ENCODE data around the gene C19orf25.
"Not testable (repeated sequence)": the region's sequence is repeated elsewhere in the genome, so short reads cannot be mapped to it uniquely, and the experiment has no call there.

The C19orf25 gene

GRCh38 chr19:1505991-1506881 is 27.2 kb upstream of the C19orf25 start:
- Mint-ChIP-seq H3K9me3 (no peaks in the 10 kb centered on the region), H3K4me1 (peaks cover 47% of the 10 kb centered on the region), H3K27ac (no peak overlapping the region), H3K27me3 (peaks cover 55% of the 10 kb centered on the region), H3K4me3 (no peak overlapping the region)
- DNase-seq (no peak), ATAC-seq (no peak)

- Mint-ChIP-seq H3K27me3 (peaks cover 43% of the 10 kb centered on the region), H3K9me3 (no peaks in the 10 kb centered on the region), H3K4me1 (peaks cover 39% of the 10 kb centered on the region), H3K27ac (no peak overlapping the region), H3K4me3 (no peak overlapping the region)
- no peak for ATAC-seq
- DNase-seq: no peak
Observed at GRCh38 chr19:1505012-1505411, 26.0 kb upstream of the C19orf25 start.

GRCh38 chr19:1503925-1504773 is 25.1 kb upstream of the C19orf25 start:
- H3K27ac Mint-ChIP-seq: no peak overlapping the region
- no peak overlapping the region for H3K4me3 Mint-ChIP-seq
- peaks cover 35% of the 10 kb centered on the region for H3K4me1 Mint-ChIP-seq
- DNase-seq: no peak
- no peak for ATAC-seq
- no peaks in the 10 kb centered on the region for H3K9me3 Mint-ChIP-seq
- peaks cover 36% of the 10 kb centered on the region for H3K27me3 Mint-ChIP-seq

GRCh38 chr19:1503089-1503924 is 24.3 kb upstream of the C19orf25 start:
- DNase-seq (peak; percentile 74 to 80), ATAC-seq (peak; percentile 58)
- peaks cover 36% of the 10 kb centered on the region for H3K27me3 Mint-ChIP-seq
- H3K27ac Mint-ChIP-seq: peak overlapping the region in 1 of 2 donors; percentile 48
- H3K4me1 Mint-ChIP-seq: peaks cover 29% of the 10 kb centered on the region
- H3K9me3 Mint-ChIP-seq: no peaks in the 10 kb centered on the region
- H3K4me3 Mint-ChIP-seq: peak overlapping the region; percentile 38 to 71

DNA sequence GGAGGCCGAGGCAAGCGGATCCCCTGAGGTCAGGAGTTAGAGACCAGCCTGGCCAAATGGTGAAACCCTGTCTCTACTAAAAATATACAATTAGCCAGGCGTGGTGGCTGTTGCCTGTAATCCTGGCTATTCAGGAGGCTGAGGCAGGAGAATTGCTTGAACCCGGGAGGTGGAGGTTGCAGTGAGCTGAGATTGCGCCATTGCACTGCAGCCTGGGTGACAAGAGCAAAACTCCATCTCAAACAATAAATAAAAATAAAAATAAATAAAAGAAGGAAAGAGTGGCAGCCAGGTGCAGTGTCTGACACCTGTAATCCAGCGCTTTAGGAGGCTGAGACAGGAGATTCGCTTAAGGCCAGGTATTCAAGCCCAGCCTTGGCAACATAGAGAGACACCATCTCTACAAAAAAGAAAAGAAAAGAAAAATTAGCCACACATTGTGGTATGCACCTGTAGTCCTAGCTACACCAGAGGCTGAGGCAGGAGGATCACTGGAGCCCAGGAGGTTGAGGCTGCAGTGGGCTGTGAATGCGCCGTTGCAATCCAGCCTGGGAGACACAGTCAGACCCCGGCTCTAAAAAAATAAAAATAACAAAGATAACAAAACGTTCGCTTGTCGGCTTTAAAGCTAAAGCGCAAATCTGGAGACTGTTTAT is 23.5 kb upstream of the C19orf25 start:
- DNase-seq (no peak), ATAC-seq (no peak)
- H3K4me1 Mint-ChIP-seq: peaks cover 21% of the 10 kb centered on the region
- peak overlapping the region in 1 of 2 donors; percentile 48 for H3K27ac Mint-ChIP-seq
- no peaks in the 10 kb centered on the region for H3K9me3 Mint-ChIP-seq
- H3K4me3 Mint-ChIP-seq: peak overlapping the region; percentile 38 to 71
- peaks cover 36% of the 10 kb centered on the region for H3K27me3 Mint-ChIP-seq

DNA sequence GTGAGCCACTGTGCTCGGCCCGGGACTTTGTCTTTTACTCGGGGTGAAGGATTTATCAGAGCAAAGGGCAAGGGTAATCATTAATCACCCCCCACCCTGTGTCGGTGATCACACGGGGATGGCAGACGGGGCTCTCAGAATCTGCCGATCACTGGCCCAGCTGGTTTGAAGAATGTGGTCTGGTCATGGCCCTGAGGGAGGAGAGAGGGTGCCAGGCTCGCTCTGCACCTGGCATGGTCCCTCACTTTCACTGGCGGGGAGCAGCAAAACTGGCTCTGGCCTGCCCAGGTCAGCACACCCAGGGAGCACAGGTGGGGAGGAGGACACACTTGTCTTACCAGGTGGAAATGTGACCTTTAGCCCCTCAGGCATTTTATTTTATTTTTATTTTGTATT is 22.2 kb upstream of the C19orf25 start:
- Mint-ChIP-seq H3K4me1 (peaks cover 15% of the 10 kb centered on the region), H3K9me3 (no peaks in the 10 kb centered on the region), H3K27me3 (peaks cover 36% of the 10 kb centered on the region), H3K27ac (no peak overlapping the region), H3K4me3 (no peak overlapping the region)
- ATAC-seq (no peak), DNase-seq (no peak)

GRCh38 chr19:1499231-1499630 is 20.2 kb upstream of the C19orf25 start:
- DNase-seq, ATAC-seq, H3K27ac Mint-ChIP-seq, H3K9me3 Mint-ChIP-seq, H3K4me3 Mint-ChIP-seq: not testable (repeated sequence)
- Mint-ChIP-seq H3K27me3 (peaks cover 20% of the 10 kb centered on the region), H3K4me1 (peaks cover 15% of the 10 kb centered on the region)

GRCh38 chr19:1497578-1498235 is 18.7 kb upstream of the C19orf25 start:
- no peak overlapping the region for H3K27ac Mint-ChIP-seq
- H3K4me1 Mint-ChIP-seq: peaks cover 3% of the 10 kb centered on the region
- H3K4me3 Mint-ChIP-seq: no peak overlapping the region
- no peaks in the 10 kb centered on the region for H3K9me3 Mint-ChIP-seq
- H3K27me3 Mint-ChIP-seq: peaks cover 8% of the 10 kb centered on the region
- no peak for DNase-seq
- no peak for ATAC-seq

DNA sequence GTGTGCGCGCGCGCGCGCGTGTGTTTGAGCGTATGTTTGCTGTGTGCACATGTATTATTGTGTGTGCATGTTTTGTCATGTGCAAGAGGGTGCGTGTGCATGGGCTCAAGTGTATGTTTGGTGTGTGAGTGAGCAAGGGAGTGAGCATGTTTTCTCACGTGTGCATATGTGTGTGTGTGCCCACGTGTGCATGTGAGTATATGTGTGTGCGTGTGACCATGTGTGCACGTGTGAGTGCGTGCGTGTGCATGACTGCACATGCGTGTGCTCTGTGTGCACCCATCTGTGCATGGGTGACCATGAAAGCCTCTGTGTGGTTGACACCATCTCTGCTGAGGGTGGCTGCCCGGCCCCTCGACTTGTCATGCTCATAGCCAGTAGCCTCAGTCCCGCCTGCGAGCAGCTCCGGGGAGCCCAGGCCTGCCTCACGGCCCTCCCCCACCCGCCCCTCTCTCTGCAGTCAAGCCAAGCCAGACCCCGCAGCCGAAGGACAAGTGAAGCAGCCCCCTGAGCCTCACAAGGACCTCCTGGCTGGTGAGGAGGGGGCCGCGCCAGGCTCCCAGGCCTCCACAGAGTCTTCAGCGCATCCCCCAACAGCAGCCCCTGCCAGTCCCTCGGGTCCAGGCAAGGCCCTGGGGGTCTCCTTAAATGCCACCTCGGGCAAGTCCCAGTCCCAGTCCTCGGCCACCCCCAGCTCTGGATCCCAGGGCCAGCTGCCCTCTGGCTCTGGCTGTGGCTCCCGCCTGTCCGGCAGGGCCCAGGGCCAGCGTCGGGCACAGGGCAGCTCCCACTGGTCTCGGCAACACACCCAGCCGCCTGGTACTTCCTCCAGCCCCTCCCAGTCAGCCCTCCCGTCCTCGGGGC is 17.9 kb upstream of the C19orf25 start:
- Mint-ChIP-seq H3K27ac (no peak overlapping the region), H3K27me3 (peaks cover 10% of the 10 kb centered on the region), H3K9me3 (no peaks in the 10 kb centered on the region), H3K4me3 (no peak overlapping the region), H3K4me1 (peaks cover 7% of the 10 kb centered on the region)
- ATAC-seq (no peak), DNase-seq (no peak)

- Mint-ChIP-seq H3K4me1 (peaks cover 12% of the 10 kb centered on the region), H3K27ac (no peak overlapping the region), H3K27me3 (peaks cover 16% of the 10 kb centered on the region), H3K4me3 (no peak overlapping the region), H3K9me3 (no peaks in the 10 kb centered on the region)
- DNase-seq: no peak
- ATAC-seq: no peak
Observed at GRCh38 chr19:1495799-1496713, 17.0 kb upstream of the C19orf25 start.

DNA sequence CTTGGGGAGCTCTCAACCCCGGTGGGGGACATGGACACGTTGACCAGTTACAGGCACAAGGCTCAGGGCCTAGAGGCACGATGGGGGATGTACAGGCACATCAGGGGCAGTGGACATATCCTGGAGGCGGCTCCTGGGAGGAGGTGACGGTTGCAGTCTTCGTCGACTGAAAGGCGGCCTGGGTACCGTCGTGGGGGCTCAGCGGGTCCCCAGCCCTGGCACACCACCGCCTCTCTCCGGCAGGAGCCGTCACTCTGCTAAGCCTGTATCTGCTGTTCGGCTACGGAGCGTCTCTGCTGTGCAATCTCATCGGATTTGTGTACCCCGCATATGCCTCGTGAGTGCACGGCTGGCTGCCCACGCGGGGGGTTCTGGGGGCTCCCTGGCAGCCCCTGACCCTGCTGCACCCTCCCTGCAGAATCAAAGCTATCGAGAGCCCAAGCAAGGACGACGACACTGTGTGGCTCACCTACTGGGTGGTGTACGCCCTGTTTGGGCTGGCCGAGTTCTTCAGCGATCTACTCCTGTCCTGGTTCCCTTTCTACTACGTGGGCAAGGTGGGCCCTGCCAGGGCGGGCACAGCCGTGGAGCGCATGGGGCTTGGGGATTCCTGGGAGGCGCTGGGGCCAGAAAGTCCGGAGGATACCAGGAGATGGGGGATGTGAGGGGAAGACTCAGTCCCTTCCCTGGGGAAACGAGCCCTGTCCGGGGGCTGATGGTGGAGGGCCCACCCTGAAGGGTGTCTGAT is 16.2 kb upstream of the C19orf25 start:
- Mint-ChIP-seq H3K27me3 (peaks cover 16% of the 10 kb centered on the region), H3K4me1 (peaks cover 12% of the 10 kb centered on the region), H3K4me3 (no peak overlapping the region), H3K27ac (no peak overlapping the region), H3K9me3 (no peaks in the 10 kb centered on the region)
- DNase-seq: no peak
- ATAC-seq: no peak

- peaks cover 19% of the 10 kb centered on the region for H3K4me1 Mint-ChIP-seq
- H3K27ac Mint-ChIP-seq: no peak overlapping the region
- ATAC-seq: no peak
- no peak overlapping the region for H3K4me3 Mint-ChIP-seq
- H3K9me3 Mint-ChIP-seq: no peaks in the 10 kb centered on the region
- H3K27me3 Mint-ChIP-seq: peaks cover 16% of the 10 kb centered on the region
- DNase-seq: no peak
Observed at GRCh38 chr19:1494115-1494815, 15.2 kb upstream of the C19orf25 start.
